ENCODE data around the gene PALM. TPM values are rescaled to one million over a fixed set of nuclear protein-coding genes. Genes with fewer than 3 reads are reported as not detected.

The PALM gene
- total RNA-seq, 1 experiment from 2014 or later = 3.7 TPM

DNA sequence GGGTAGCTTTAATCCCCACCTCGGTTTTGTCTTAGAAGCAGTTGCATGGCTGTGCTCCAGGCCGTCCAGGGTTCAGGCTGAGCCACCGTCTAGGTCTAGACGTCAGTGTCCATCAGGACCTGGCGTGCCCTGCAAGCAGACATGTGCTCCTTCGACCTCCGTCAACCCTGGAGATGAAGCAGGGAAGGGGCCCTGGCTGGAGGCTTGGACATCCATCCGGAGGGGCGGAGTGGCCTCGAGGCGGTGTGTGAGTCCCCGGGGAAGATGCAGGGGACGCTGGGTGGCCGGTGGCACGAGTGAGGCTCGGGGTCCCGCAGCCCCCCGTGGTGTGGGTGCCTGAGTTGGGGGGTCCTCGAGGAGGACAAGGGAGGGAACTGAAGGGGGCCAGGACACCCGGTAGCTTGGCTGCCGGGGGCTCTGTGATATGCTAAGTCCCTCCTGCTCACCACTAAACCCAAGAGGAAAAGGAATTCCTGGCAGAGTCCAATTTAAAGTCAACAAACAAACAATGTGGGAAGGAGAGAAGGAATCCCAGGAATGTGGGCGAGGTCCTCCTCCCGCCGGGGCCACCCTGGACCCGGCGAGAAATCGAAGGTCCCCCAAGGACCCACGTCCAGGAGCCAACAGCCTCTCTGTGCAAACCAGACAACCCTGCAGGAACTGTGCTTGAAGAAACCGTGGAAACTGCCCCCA, 73.6 kb downstream of the PALM start:
- DNase-seq (ENCODE audit: low spot score) = peak; percentile 82

DNA sequence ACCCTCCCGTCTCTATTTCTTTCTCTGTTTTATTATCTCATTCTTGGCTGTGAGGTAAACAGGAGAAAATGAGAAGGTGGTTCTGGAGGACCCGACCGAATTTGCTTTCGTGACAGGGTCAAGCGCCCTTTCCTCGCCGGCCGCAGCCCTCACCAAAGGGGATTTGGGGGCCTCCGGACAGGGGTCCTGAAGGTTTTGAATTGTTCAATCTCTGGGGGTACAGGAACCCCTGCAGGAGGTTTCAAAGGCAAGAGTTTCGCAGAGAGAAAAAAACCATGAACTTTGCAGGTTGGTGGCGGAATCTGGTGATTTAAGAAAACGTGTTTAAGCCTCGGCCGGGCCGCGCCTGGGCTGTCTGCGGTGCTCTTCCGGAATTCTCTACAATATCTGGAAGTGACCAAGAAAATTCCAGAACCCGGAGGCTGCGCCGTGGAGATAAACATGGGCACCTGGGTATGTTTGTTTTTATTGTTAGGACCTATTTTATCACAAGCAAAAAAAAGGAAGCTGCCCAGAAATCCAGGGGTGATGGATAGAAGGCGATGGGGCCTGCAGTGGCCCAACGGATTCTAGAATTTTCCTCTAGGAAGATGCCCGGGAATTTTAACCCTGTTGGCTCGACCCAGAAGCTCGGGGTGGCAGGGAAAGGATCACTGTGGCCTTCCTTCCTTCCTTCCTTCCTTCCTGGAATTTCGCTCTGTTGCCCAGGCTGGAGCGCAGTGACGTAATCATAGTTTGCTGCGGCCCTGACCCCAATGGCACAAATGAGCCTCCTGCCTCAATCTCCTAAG, 74.3 kb downstream of the PALM start:
- DNase-seq (ENCODE audit: low spot score) = peak; percentile 51

DNA sequence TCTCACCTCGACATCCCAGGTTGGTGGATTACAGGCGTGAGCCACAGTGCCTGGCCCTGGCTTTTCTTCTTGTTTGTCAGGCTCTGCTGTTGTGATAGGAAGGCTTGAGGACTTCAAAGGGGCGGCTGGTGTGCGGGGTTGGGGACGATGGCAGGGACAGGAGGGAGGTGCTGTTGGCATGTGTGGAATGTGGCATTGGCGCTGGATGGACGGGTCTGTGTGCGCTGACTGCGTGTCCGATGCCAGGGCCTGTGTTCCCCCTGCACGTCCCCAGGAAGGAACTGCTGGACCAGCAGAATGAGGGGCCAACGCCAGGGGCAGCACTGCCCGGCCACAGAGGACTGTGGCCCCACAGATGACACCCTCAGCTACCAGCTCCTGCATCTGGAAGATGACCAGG, 75.8 kb downstream of the PALM start:
- DNase-seq (ENCODE audit: low spot score) = no peak

DNA sequence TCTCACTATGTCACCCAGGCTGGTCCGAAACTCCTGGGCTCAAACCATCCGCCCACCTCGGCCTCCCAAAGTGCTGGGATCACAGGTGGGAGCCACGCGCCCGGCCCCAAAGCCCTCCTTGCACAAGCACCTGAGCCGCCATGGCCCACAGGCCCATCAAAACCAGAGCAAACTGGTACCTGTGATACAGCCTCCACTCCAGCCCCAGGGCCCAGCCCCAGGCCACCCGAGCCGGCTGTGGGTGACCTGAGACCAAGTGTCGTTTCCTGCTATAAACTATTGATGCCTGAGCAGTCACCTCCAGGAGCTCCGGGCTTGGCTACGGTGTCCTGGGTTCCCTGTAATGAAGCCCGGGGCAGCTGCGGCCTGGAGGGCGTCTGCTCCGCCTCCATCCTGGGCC, 78.8 kb downstream of the PALM start:
- DNase-seq (ENCODE audit: low spot score) = no peak

DNA sequence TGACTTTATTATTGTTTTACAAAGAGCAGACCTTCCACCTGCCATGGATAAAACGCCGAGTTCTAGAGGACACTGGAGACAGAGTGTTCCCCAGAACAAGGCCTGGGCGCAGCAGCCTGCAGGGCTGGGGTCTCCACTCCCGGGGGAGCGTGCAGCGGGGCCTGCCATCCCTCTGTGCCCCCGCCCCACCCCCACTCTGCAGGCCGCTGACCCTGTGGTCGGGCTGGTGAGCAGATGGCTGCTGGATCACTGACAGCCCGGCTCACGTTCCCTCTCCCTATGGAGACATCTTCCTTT, 79.9 kb downstream of the PALM start:
- DNase-seq (ENCODE audit: low spot score) = no peak

DNA sequence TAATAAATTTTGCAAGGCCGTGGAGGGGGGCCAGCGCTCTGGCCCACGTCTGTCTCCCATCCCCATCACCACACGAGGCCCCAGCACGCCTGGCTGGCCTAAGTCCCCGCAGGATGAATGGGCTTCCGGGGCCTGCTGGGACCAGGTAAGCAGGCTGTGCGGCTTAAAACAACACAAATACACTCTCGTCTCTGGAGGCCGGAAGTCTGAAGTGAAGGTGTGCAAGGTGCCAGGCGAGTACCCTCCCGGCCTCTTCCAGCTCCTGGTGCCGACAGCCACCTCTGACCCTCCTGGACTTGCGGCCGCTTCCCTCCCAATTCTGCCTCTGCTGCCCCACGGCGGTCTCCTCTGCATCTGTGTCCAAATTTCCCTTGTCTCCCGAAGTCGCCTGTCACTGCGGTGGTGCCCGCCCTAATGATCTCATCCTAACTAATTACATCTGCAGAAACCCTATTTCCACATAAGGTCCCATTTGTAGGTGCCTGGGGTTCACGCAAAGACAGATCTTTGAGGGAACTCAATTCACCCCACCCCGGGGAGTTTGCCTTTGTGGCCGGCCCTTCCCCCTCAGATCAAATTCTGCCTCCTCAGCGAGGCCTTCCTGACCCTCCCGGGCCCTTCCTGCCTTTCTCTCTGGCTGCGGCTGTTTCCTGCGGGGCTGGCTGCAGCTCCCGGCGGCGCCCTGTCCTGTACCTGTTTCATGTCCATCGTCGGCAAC, 80.4 kb downstream of the PALM start:
- no peak for DNase-seq (ENCODE audit: low spot score)

DNA sequence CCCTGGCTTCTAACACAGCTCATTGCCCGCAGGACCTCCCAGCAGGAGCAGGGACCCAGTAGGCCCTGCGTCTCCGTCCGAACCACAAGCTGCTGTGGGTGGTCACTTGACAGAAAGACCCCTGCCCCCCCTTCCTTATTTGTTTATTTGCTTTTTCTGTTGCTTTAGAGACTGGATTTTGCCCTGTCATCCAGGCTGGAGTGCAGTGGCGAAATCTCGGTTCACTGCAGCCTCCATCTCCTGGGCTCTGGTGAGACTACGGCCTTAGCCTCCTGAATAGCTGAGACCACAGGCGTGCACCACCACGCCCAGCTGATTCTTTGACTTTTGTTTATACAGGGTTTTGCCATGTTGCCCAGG, 80.9 kb downstream of the PALM start:
- no peak for DNase-seq (ENCODE audit: low spot score)

DNA sequence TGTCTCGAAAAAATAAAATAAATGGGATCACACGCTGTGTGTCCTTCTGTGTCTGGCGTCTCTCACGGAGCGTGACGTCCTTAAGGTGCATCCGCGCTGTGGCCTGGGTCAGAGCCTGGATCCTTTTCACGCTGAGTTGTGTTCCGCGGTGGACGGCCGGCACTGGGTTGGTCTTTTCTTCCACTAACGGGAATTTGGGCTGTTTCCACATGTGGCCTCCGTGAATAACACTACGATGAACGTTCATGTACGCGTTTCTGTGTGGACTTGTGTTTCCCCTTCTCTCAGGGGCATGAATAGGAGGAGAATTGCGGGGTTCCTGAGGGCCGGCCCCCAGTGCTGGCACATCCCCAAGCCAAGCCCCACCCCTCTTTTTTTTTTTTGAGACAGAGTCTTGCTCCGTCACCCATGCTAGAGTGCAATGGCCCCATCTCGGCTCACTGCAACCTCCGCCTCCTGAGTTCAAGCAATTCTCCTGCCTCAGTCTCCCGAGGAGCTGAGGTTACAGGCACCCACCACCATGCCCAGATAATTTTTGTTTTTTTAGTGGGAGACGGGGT, 82.4 kb downstream of the PALM start:
- no peak for DNase-seq (ENCODE audit: low spot score)

DNA sequence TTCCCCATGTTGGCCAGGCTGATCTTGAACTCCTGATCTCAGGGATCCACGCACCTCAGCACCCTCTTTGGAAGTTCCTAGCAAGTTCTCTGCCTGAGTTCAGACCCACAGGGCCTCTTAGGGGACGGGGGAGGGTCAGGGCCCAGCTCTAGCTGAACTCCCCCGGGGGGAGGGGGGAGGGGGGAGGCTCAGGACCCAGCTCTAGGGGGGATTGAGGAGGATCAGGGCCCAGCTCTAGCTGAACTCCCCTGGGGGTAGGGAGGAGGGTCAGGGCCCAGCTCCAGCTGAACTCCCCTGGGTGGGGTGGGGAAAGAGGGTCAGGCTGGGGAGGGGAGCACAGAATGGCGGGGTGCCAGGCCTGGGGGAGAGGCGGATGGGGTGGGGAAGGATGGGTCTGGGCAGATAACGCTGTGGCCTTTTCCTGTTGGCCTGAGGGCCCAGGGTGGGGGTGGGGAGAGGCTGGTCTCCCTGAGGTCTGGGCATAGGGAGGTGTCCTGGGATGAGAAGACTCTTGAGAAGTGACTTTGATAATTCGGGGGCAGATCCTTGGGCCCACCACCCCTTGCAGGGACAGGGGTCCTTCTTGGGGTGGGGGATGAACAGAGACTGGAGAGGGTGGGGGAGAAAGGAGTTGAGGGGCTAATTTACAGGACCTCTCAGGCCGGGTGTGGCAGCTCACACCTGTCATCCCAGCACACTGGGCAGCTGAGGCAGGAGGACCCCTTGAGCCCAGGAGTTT, 83.0 kb downstream of the PALM start:
- no peak for DNase-seq (ENCODE audit: low spot score)

DNA sequence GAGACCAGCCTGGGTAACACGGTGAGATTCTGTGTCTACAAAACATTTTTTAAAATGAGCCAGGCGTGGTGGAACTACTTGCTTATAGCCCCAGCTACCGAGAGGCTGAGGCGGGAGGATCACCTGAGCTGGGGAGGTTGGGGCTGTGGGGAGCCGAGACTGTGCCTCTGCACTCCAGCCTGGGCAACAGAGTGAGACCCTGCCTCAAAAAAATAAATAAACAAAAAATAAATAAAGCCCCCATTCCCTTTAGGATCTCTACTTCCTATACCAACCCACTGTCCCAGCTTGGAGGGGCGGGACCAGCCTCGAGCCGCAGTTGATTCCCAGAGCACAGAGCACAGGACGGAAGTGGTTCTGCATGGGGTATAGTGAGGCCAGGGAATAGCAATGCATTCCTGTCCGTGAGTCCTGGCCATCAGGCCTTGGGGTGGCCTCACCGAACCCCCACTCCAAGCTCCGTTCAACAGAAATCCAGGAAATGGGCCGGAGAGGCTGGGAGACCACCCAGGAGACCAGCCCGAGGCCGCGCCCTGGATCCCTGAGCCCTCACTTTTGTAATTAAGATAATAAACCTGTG, 83.7 kb downstream of the PALM start:
- DNase-seq (ENCODE audit: low spot score) = no peak

DNA sequence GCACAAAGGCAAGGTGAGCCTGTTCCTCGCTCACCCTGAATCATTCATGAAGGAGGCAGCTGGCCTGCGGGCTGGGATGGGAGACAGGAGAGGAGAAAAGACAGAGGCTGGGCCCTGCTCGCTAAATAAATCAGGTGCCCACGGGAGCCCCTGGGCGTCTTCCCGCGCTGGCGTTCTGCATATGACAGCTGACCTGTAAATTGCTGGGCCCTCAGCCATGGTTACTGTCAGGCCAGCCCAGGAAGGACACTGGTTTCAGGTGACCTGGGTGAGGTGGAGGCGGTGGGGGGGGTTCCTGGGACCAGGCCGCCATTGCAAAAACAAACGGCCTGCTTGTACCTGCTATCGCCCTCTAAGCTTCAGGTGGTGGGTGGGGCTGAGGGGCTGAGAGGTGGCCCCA, 85.1 kb downstream of the PALM start:
- DNase-seq (ENCODE audit: low spot score) = no peak

DNA sequence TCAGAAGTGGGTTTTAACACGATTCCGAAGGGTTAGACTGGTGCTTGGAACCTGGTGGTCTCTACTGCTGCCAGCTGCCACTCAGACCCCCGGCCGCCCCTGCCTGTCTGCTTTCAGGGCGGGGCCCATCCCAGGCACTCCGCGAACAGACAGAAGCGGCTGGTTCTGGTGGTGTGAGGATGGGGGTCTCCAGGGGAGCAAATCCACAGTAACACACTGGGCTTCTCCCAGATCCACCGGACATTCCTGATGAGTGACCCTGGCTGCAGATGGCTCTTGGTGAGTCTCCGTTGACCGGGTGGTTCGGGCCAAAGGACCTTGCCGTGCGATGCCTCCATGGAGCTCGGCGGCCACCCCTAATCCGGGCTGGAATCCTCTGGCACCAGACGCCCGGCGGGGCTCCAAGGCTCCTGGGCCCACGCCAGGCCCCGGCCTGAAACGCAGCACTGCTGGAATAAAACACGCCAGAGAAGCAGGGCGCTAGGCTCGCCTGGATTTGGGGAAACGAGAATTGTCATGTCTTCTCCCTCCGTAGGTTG, 86.4 kb downstream of the PALM start:
- DNase-seq (ENCODE audit: low spot score) = no peak

DNA sequence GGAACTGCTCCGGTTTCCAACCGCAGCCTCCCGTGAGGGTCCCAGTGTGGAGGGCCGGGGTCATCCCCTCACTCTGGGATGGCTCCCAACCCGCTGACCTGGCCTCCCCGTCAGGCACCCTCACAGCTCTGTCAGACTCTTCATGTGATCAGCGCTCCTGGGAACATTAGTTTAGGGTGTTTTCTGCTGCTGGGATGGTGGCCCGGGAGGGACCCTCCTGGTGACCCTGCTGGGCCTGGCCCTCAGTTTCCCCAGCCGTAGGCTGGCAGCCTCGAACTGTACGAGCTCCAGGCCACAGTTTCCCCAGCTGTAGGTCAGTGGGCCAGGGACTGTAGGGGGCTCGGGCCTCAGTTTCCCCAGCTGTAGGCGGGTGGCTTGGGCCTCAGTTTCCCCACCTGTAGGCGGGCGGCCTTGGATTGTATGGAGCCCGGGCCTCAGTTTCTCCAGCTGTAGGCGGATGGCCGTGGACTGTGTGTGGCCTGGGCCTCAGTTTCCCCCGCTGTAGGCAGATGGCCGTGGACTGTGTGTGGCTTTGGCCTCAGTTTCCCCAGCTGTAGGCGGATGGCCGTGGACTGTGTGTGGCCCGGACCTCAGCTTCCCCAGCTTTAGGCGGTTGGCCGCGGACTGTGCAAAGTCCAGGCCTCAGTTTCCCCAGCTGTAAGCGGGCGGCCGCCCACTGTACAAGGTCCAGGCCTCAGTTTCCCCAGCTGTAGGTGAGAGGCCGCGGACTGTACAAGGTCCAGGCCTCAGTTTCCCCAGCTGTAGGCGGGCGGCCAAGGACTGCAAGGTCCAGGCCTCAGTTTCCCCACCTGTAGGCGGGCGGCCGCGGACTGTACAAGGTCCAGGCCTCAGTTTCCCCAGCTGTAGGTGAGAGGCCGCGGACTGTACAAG, 87.2 kb downstream of the PALM start:
- no peak for DNase-seq (ENCODE audit: low spot score)

DNA sequence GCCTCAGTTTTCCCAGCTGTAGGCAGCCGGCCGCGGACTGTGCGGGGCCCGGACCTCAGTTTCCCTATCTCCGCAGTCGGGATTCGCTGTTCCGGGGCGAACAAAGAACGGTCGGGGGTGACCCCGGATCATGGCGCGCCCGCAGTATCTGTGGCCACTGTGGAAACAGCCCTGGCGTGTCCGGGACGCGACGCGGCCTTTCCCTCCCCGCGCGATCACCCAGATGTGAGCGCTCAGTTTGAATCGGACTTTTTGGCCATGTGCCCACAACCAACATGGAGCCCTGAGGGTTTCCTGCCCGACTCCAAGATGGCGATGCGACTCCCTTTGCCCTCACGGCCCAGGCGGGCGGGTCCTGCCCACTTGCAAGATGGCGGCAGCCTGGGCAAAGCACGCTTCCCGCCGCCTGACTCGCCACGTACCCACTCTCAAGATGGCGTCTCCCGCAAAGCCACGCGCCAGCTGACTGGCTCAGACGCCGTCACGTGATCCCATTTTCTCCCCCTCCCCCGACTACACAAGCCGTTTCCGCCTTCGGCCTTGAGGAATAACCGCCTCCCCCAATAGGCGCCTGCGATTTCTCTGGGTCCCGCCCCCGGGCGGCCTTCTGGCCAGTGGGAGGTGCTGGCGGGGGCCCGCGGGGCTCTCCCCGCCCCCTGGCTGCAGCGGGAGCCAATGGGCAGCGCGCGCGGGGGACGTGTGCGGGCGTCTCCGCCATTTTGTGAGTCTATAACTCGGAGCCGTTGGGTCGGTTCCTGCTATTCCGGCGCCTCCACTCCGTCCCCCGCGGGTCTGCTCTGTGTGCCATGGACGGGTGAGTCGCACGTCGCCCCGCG, 88.2 kb downstream of the PALM start, which contains the start of gene PTBP1:
PTBP1 (plus strand) TSS at position 761 of the 836 bp plus-strand sequence; CDS start at position 807, 46 bp downstream.
- peak; percentile 100 for DNase-seq (ENCODE audit: low spot score)

Other genes with a start within 250 kb of the PALM start
- gene SHC2, start 247.9 kb upstream of the PALM start, total RNA-seq (2014; rRNA removed; shearing (Covaris generic)) = 1.4 and 2.0 TPM in 2 replicates
- gene MADCAM1, start 212.4 kb upstream of the PALM start, total RNA-seq (2014; rRNA removed; shearing (Covaris generic)) = not detected in 2 replicates
- gene TPGS1, start 201.4 kb upstream of the PALM start, total RNA-seq (2014; rRNA removed; shearing (Covaris generic)) = 28.3 and 45.8 TPM in 2 replicates
- gene CDC34, start 177.2 kb upstream of the PALM start, total RNA-seq (2014; rRNA removed; shearing (Covaris generic)) = 33.2 and 35.7 TPM in 2 replicates
- not detected in 2 replicates for gene GZMM, start 164.9 kb upstream of the PALM start, total RNA-seq (2014; rRNA removed; shearing (Covaris generic))
- 587 and 617 TPM in 2 replicates for gene BSG, start 136.3 kb upstream of the PALM start, total RNA-seq (2014; rRNA removed; shearing (Covaris generic))
- gene HCN2, start 119.1 kb upstream of the PALM start, total RNA-seq (2014; rRNA removed; shearing (Covaris generic)) = 4.5 and 4.6 TPM in 2 replicates
- gene POLRMT, start 75.4 kb upstream of the PALM start, total RNA-seq (2014; rRNA removed; shearing (Covaris generic)) = 19.9 and 21.5 TPM in 2 replicates
- not detected in 2 replicates for gene FGF22, start 69.1 kb upstream of the PALM start, total RNA-seq (2014; rRNA removed; shearing (Covaris generic))
- gene RNF126, start 45.7 kb upstream of the PALM start, total RNA-seq (2014; rRNA removed; shearing (Covaris generic)) = 23.8 and 27.4 TPM in 2 replicates
- 35.6 and 45.6 TPM in 2 replicates for gene FSTL3, start 32.5 kb upstream of the PALM start, total RNA-seq (2014; rRNA removed; shearing (Covaris generic))
- gene PRSS57, start 13.5 kb upstream of the PALM start, total RNA-seq (2014; rRNA removed; shearing (Covaris generic)) = not detected in 2 replicates
- gene MISP, start 42.2 kb downstream of the PALM start, total RNA-seq (2014; rRNA removed; shearing (Covaris generic)) = not detected in 2 replicates
- 131 and 138 TPM in 2 replicates for gene PTBP1, start 88.5 kb downstream of the PALM start, total RNA-seq (2014; rRNA removed; shearing (Covaris generic))
- 0.14 TPM in 1 of 2 replicates, not detected in the other for gene PLPPR3, start 113.0 kb downstream of the PALM start, total RNA-seq (2014; rRNA removed; shearing (Covaris generic))
- gene AZU1, start 118.9 kb downstream of the PALM start, total RNA-seq (2014; rRNA removed; shearing (Covaris generic)) = not detected in 2 replicates
- 0.72 TPM in 1 of 2 replicates, not detected in the other for gene PRTN3, start 132.1 kb downstream of the PALM start, total RNA-seq (2014; rRNA removed; shearing (Covaris generic))
- not detected in 2 replicates for gene ELANE, start 143.4 kb downstream of the PALM start, total RNA-seq (2014; rRNA removed; shearing (Covaris generic))
- 2.3 and 3.5 TPM in 2 replicates for gene CFD, start 150.7 kb downstream of the PALM start, total RNA-seq (2014; rRNA removed; shearing (Covaris generic))
- gene MED16, start 184.3 kb downstream of the PALM start, total RNA-seq (2014; rRNA removed; shearing (Covaris generic)) = 16.6 and 27.4 TPM in 2 replicates
- not detected in 2 replicates for gene RNU6-9, start 184.5 kb downstream of the PALM start, total RNA-seq (2014; rRNA removed; shearing (Covaris generic))
- gene R3HDM4, start 204.3 kb downstream of the PALM start, total RNA-seq (2014; rRNA removed; shearing (Covaris generic)) = 20.3 and 26.8 TPM in 2 replicates
- not detected in 2 replicates for gene KISS1R, start 208.4 kb downstream of the PALM start, total RNA-seq (2014; rRNA removed; shearing (Covaris generic))
- 2.3 and 9.0 TPM in 2 replicates for gene ARID3A, start 217.1 kb downstream of the PALM start, total RNA-seq (2014; rRNA removed; shearing (Covaris generic))

Measured in H4 (cell line).